Measurements from ENCODE around the gene MOV10L1. TPM values are rescaled to one million over a fixed set of nuclear protein-coding genes. Genes with fewer than 3 reads are reported as not detected.

MOV10L1 gene
- total RNA-seq, 1 donor from 2014 or later, result 3.5 TPM

DNA sequence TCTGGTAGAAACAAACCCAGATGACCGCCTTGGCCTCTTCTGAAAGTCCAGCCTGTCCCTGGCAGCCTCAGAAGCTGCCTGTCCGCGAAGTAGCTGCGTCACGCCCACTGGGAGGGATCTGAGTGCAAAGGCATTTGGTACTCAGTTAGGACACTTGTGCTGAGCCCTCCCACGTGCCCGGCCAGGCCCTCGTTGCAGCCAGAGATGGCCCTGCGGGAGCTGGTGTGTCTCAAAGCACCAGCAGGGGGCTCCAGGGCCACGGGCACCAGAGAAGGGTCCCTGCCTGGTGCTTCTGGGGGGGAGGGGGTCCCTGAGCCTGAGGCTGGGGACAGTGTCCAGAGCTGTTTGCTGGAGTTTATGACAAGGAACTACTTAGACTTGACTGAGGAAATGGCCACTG, 116.8 kb downstream of the MOV10L1 start:
- no peaks in the 10 kb centered on the region for H3K27me3 Mint-ChIP-seq (ENCODE audit: low read depth)
- DNase-seq (ENCODE audit: low spot score in 2 of 2, unreplicated experiment in 2 of 2), result no peak
- peaks cover 22% of the 10 kb centered on the region for H3K36me3 Mint-ChIP-seq
- H3K27ac Mint-ChIP-seq, result no peak overlapping the region
- TF ChIP-seq, protein P1, sequence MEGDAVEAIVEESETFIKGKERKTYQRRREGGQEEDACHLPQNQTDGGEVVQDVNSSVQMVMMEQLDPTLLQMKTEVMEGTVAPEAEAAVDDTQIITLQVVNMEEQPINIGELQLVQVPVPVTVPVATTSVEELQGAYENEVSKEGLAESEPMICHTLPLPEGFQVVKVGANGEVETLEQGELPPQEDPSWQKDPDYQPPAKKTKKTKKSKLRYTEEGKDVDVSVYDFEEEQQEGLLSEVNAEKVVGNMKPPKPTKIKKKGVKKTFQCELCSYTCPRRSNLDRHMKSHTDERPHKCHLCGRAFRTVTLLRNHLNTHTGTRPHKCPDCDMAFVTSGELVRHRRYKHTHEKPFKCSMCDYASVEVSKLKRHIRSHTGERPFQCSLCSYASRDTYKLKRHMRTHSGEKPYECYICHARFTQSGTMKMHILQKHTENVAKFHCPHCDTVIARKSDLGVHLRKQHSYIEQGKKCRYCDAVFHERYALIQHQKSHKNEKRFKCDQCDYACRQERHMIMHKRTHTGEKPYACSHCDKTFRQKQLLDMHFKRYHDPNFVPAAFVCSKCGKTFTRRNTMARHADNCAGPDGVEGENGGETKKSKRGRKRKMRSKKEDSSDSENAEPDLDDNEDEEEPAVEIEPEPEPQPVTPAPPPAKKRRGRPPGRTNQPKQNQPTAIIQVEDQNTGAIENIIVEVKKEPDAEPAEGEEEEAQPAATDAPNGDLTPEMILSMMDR (IDR thresholded peaks at IDR 0.05; ENCODE audit: unreplicated experiment), result peak; percentile 22
- no peak overlapping the region for H3K4me3 Mint-ChIP-seq
- H3K9me3 Mint-ChIP-seq, result peaks cover 6% of the 10 kb centered on the region
- H3K4me1 Mint-ChIP-seq, result peaks cover 10% of the 10 kb centered on the region

DNA sequence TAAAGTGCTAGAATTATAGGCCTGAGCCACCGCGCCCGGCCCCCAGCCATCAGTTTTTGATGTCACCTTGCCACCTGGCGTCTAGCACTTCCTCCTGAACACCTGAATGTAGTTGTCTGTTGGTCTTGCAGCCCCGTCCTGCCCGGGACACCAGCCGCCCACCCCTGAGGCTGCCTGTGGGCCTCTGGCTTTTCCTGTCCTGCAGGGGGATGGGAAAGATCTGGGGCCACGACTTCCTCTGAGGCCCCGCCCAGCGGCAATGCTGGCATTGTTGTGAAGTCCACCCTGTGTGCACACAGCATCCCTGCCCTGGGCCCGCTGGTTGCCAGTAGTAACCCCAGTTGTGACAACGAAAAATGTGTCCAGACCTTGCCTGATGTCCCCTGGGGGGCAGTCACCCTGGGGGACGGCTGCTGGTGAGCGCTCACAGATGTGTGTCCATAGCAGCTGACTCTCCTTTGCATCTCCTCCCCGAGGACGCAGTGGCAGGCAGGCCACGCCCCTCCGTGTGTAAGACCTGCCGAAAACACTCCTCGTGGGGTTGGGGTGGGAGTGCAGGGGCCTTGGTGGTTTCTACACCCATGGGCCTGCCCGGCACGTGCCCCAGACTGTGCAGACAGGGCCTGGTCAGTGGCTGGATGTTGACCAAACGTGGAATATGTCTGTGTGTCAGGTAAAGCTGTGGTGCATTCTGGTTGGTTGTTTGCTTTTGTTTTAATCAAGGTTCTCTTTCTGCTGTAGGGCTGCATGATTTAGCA, 117.8 kb downstream of the MOV10L1 start:
- peaks cover 6% of the 10 kb centered on the region for H3K9me3 Mint-ChIP-seq
- H3K36me3 Mint-ChIP-seq, result peaks cover 29% of the 10 kb centered on the region
- no peaks in the 10 kb centered on the region for H3K27me3 Mint-ChIP-seq (ENCODE audit: low read depth)
- H3K4me3 Mint-ChIP-seq, result no peak overlapping the region
- H3K4me1 Mint-ChIP-seq, result peaks cover 1% of the 10 kb centered on the region
- TF ChIP-seq, protein P1 (IDR thresholded peaks at IDR 0.05; ENCODE audit: unreplicated experiment), result no peak
- no peak overlapping the region for H3K27ac Mint-ChIP-seq
- DNase-seq (ENCODE audit: low spot score in 2 of 2, unreplicated experiment in 2 of 2), result no peak

DNA sequence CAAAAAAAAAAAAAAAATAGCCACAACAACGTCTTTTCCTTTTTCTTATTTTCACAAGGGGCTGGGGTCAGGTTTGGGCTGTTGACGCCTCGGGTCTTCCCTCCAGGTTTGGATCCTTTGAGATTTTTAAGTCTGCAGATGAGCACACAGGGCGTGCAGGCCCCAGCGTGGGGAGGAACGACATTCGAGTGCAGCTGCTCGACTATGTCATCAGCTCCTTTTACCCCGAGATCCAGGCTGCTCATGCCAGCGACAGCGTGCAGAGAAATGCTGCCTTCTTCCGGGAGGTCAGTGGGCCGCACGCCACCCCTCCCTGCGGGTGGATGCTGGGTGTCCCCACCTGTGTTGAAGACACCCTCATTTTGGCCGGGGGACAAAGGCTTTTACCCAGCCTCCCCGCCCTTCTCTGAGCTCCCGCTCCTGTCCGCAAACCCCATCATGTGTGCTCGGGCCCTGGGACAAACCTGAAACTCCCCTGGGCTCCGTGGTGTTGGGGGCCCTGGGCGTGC, 118.7 kb downstream of the MOV10L1 start:
- Mint-ChIP-seq H3K4me1 (no peaks in the 10 kb centered on the region), H3K27ac (no peak overlapping the region), H3K9me3 (peaks cover 2% of the 10 kb centered on the region), H3K36me3 (peaks cover 33% of the 10 kb centered on the region), H3K4me3 (no peak overlapping the region), H3K27me3 (ENCODE audit: low read depth) (no peaks in the 10 kb centered on the region)
- TF ChIP-seq, protein P1 (IDR thresholded peaks at IDR 0.05; ENCODE audit: unreplicated experiment), result no peak
- no peak for DNase-seq (ENCODE audit: low spot score in 2 of 2, unreplicated experiment in 2 of 2)

DNA sequence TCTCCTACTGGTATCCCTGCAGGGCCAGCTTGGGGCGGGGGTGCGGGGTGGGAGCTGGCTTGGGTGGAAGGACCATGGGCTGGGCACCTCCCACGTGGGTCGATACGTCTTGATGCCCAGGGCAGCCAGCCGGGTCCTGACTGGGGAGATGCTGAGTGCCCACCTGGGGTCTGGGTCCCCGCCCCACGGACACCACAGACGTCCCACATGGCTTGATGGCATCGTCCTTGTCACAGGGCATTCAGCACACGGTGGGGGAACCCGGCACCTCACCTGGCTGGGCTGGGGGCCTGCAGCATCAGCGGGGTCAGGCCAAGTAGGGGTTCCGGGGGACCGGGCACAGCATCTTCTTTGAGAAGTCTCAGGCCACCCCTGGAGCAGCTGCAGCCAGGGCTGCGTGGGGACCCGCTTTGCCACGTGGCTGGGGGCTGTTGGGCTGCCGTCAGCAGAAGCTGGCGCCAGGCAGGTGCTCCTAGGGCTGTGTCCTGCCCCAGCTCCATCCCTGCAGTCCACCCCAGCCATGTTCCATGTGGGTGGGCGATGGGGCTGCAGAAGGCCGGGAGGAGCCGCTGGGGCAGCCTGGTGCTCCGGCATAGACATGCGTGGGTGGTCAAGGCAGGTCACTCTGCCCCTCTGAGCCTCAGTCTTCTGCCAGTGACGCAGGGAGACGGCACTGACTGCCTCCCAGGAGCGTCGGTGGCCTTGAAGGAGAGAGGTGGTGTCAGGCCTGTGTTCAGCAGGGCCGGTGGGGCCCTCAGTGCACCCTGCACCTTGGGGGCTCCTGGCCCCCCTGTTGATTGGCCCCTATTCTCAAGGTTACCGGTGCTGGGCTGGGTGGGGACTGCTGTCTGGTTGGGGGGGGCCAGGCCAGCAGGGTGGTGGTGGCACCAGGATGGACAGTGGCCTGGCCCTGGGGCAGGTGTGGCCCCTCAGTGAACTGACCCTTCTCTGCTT, 119.4 kb downstream of the MOV10L1 start:
- no peaks in the 10 kb centered on the region for H3K4me1 Mint-ChIP-seq
- peaks cover 32% of the 10 kb centered on the region for H3K36me3 Mint-ChIP-seq
- no peak overlapping the region for H3K27ac Mint-ChIP-seq
- no peak for DNase-seq (ENCODE audit: low spot score in 2 of 2, unreplicated experiment in 2 of 2)
- TF ChIP-seq, protein P1 (IDR thresholded peaks at IDR 0.05; ENCODE audit: unreplicated experiment), result no peak
- no peaks in the 10 kb centered on the region for H3K27me3 Mint-ChIP-seq (ENCODE audit: low read depth)
- no peaks in the 10 kb centered on the region for H3K9me3 Mint-ChIP-seq
- H3K4me3 Mint-ChIP-seq, result no peak overlapping the region

DNA sequence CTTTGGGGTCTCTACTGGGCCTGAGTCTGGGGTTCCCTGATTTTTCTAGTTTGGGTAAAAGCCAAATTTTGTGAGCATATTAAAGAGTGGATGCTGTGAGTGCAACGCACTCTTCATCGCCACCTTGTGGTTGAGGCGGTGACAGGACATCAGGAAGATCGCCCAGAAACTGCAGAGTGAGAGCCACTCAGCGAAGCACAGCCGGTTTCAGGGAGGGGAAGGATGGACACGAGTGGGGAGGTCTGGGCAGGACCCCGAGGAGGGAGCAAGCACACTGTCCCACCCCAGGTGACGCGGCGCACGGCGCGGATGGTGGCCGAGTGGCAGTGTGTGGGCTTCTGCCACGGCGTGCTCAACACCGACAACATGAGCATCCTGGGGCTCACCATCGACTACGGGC, 120.1 kb downstream of the MOV10L1 start:
- H3K4me3 Mint-ChIP-seq, result no peak overlapping the region
- no peaks in the 10 kb centered on the region for H3K9me3 Mint-ChIP-seq
- peaks cover 35% of the 10 kb centered on the region for H3K36me3 Mint-ChIP-seq
- DNase-seq (ENCODE audit: low spot score in 2 of 2, unreplicated experiment in 2 of 2), result peak in 1 of 2 experiments; percentile 64
- TF ChIP-seq, protein P1 (IDR thresholded peaks at IDR 0.05; ENCODE audit: unreplicated experiment), result peak; percentile 83
- no peaks in the 10 kb centered on the region for H3K4me1 Mint-ChIP-seq
- no peak overlapping the region for H3K27ac Mint-ChIP-seq
- H3K27me3 Mint-ChIP-seq (ENCODE audit: low read depth), result no peaks in the 10 kb centered on the region

Measured in mesothelial cell of epicardium (in vitro differentiated cells).